ENCODE results near the gene SLC66A2.
"Not testable (repeated sequence)": the region's sequence is repeated elsewhere in the genome, so short reads cannot be mapped to it uniquely, and the experiment has no call there.

The SLC66A2 gene

GRCh38 chr18:79877163-79878091, 74.0 kb downstream of the SLC66A2 start:
- DNase-seq, result peak; percentile 43

- DNase-seq, result peak; percentile 59
Observed at GRCh38 chr18:79876497-79876896, 75.0 kb downstream of the SLC66A2 start.

- peak; percentile 54 for DNase-seq
Observed at GRCh38 chr18:79875931-79876461, 75.5 kb downstream of the SLC66A2 start.

GRCh38 chr18:79875531-79875919, 75.9 kb downstream of the SLC66A2 start:
- DNase-seq, result peak; percentile 30

- DNase-seq, result peak; percentile 31
Observed at GRCh38 chr18:79874553-79875530, 76.6 kb downstream of the SLC66A2 start.

GRCh38 chr18:79873449-79874110, 77.9 kb downstream of the SLC66A2 start:
- peak; percentile 51 for DNase-seq

- DNase-seq, result peak; percentile 47
Observed at GRCh38 chr18:79872527-79873444, 78.7 kb downstream of the SLC66A2 start.

GRCh38 chr18:79871481-79872091, 79.9 kb downstream of the SLC66A2 start:
- DNase-seq, result peak; percentile 54

GRCh38 chr18:79871026-79871390, 80.4 kb downstream of the SLC66A2 start:
- DNase-seq, result no peak

- peak; percentile 43 for DNase-seq
Observed at GRCh38 chr18:79870301-79871025, 81.0 kb downstream of the SLC66A2 start.

- peak; percentile 38 for DNase-seq
Observed at GRCh38 chr18:79869591-79870300, 81.7 kb downstream of the SLC66A2 start.

GRCh38 chr18:79868811-79869541, 82.5 kb downstream of the SLC66A2 start:
- DNase-seq, result peak; percentile 55

GRCh38 chr18:79868168-79868784, 83.2 kb downstream of the SLC66A2 start:
- peak; percentile 46 for DNase-seq

- DNase-seq, result peak; percentile 39
Observed at GRCh38 chr18:79867666-79868065, 83.8 kb downstream of the SLC66A2 start.

- DNase-seq, result peak; percentile 42
Observed at GRCh38 chr18:79866889-79867574, 84.4 kb downstream of the SLC66A2 start.

GRCh38 chr18:79865951-79866350, 85.5 kb downstream of the SLC66A2 start:
- not testable (repeated sequence) for DNase-seq

- DNase-seq, result not testable (repeated sequence)
Observed at GRCh38 chr18:79864955-79865354, 86.5 kb downstream of the SLC66A2 start.
